Ishikawa (cell line): Measurements from ENCODE around the gene CLDN4.
A peak's percentile ranks its signal among the peaks of the same experiment; 100 is the strongest.

Experiments
- CEBPB ChIP-seq: IDR thresholded peaks from 2 replicates; pipeline ENCODE4 v1.6.1; 2012
- CREB1 ChIP-seq: IDR thresholded peaks from 2 replicates; pipeline ENCODE4 v1.6.1; 2012; ENCODE audit warnings: low read depth
- EGR1 ChIP-seq: IDR thresholded peaks from 2 replicates; pipeline ENCODE4 v1.6.1; 2012
- EP300 ChIP-seq: IDR thresholded peaks from 2 replicates; pipeline ENCODE4 v1.6.1; 2012; ENCODE audit warnings: borderline replicate concordance
- FOXM1 ChIP-seq: IDR thresholded peaks from 2 replicates; pipeline ENCODE4 v1.6.1; 2012; ENCODE audit warnings: low read depth, borderline replicate concordance
- NFIC ChIP-seq: IDR thresholded peaks from 2 replicates; pipeline ENCODE4 v1.6.1; 2012
- RAD21 ChIP-seq: IDR thresholded peaks from 2 replicates; pipeline ENCODE4 v1.6.1; 2012; ENCODE audit warnings: low read depth
- TAF1 ChIP-seq: IDR thresholded peaks from 2 replicates; pipeline ENCODE4 v1.6.1; 2012; ENCODE audit warnings: low read depth, mild to moderate bottlenecking
- TCF12 ChIP-seq: IDR thresholded peaks from 2 replicates; pipeline ENCODE4 v1.6.1; 2012; ENCODE audit warnings: low read depth
- TEAD4 ChIP-seq: IDR thresholded peaks from 2 replicates; pipeline ENCODE4 v1.6.1; 2012
- YY1 ChIP-seq: IDR thresholded peaks from 2 replicates; pipeline ENCODE4 v1.6.1; 2012; ENCODE audit warnings: low read depth
- ZBTB7A ChIP-seq: IDR thresholded peaks from 2 replicates; pipeline ENCODE4 v1.6.1; 2012; ENCODE audit warnings: low read depth
- TF ChIP-seq, protein P1 (sequence below): IDR thresholded peaks from 2 replicates; pipeline ENCODE4 v1.6.1; 2012
- TF ChIP-seq, protein P2 (sequence below): IDR thresholded peaks from 2 replicates; pipeline ENCODE4 v1.6.1; 2012
- TF ChIP-seq, protein P3 (sequence below): IDR thresholded peaks from 2 replicates; pipeline ENCODE4 v1.6.1; 2012; ENCODE audit warnings: low read depth, mild to moderate bottlenecking

CLDN4 gene

DNA sequence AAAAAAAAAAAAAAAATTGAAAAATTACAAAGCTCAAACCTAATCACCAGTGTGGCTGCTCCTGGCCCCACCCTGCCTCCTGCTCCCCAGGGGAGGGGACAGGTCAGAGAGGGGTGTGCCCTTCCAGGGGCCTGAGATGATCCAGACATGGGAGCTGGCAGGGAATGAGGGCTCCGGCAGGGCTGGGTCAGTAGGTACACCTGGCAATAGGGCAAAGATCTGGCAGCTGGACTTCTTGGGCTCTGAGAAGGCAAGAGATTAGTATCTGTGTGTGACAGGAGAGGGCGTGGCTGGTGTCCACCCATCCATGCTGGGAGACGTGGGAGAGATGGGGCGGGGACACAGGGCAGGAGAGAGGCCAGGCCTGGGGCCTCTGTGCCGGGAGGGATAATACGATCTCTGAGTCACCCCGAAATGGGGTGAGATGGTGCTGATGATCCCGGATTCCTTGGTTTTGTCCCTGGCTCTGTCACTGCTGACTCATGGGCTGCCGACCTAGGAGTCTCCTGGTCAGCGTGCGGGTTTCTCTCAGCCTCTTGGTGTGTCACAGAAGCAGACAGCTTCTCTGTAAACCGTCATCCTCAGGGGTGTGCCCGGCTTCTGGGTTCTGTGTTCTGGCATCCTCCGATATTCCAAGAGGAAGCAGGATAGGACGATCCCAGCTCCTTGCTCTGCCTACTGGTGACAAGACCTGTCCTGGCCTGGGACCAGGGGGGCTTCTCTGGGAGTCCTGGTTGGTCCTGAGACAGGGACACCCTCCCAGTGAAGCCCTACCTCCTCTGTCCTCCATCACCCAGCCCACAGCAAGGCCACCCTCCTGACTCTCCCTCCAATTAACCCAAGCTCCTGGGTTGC, 8.2 kb upstream of the CLDN4 start:
- TF ChIP-seq EP300: peak; percentile 20; the same call in 1 of the 2 replicates
- 0 out of 2 replicates have a peak, but pooled peaks have one; percentile 38 for TF ChIP-seq EGR1
- TF ChIP-seq FOXM1: no peak
- no peak for TF ChIP-seq NFIC
- peak; percentile 75; the same call in 1 of the 2 replicates for TF ChIP-seq TCF12

DNA sequence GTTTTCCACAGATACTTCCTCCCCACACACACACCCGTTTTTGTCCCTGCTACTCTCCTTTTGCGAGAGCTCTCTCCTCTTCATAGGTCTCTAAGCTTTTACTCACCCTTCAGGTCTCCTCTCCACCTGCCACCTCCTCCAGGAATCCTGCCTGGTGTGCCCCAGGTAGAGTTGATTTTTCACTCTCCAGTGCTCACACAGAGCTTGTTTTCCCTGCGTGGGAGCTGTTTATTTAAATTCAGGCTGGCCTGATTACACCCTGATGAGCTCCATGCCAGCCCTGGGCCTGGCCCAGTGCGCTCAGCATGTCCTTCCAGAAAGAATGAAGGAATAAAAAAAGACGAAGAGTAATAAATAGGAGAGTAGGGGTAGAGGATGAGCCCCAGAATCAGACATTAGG, 7.5 kb upstream of the CLDN4 start:
- TF ChIP-seq, protein P1, sequence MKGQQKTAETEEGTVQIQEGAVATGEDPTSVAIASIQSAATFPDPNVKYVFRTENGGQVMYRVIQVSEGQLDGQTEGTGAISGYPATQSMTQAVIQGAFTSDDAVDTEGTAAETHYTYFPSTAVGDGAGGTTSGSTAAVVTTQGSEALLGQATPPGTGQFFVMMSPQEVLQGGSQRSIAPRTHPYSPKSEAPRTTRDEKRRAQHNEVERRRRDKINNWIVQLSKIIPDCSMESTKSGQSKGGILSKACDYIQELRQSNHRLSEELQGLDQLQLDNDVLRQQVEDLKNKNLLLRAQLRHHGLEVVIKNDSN: no peak
- TF ChIP-seq NFIC (no peak), YY1 (no peak), EP300 (no peak), CREB1 (no peak), CEBPB (no peak), EGR1 (no peak), TCF12 (no peak), ZBTB7A (no peak), TEAD4 (no peak), TAF1 (no peak), RAD21 (no peak), FOXM1 (no peak)
- TF ChIP-seq, protein P2, sequence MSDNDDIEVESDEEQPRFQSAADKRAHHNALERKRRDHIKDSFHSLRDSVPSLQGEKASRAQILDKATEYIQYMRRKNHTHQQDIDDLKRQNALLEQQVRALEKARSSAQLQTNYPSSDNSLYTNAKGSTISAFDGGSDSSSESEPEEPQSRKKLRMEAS: no peak
- TF ChIP-seq, protein P3, sequence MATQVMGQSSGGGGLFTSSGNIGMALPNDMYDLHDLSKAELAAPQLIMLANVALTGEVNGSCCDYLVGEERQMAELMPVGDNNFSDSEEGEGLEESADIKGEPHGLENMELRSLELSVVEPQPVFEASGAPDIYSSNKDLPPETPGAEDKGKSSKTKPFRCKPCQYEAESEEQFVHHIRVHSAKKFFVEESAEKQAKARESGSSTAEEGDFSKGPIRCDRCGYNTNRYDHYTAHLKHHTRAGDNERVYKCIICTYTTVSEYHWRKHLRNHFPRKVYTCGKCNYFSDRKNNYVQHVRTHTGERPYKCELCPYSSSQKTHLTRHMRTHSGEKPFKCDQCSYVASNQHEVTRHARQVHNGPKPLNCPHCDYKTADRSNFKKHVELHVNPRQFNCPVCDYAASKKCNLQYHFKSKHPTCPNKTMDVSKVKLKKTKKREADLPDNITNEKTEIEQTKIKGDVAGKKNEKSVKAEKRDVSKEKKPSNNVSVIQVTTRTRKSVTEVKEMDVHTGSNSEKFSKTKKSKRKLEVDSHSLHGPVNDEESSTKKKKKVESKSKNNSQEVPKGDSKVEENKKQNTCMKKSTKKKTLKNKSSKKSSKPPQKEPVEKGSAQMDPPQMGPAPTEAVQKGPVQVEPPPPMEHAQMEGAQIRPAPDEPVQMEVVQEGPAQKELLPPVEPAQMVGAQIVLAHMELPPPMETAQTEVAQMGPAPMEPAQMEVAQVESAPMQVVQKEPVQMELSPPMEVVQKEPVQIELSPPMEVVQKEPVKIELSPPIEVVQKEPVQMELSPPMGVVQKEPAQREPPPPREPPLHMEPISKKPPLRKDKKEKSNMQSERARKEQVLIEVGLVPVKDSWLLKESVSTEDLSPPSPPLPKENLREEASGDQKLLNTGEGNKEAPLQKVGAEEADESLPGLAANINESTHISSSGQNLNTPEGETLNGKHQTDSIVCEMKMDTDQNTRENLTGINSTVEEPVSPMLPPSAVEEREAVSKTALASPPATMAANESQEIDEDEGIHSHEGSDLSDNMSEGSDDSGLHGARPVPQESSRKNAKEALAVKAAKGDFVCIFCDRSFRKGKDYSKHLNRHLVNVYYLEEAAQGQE: no peak

DNA sequence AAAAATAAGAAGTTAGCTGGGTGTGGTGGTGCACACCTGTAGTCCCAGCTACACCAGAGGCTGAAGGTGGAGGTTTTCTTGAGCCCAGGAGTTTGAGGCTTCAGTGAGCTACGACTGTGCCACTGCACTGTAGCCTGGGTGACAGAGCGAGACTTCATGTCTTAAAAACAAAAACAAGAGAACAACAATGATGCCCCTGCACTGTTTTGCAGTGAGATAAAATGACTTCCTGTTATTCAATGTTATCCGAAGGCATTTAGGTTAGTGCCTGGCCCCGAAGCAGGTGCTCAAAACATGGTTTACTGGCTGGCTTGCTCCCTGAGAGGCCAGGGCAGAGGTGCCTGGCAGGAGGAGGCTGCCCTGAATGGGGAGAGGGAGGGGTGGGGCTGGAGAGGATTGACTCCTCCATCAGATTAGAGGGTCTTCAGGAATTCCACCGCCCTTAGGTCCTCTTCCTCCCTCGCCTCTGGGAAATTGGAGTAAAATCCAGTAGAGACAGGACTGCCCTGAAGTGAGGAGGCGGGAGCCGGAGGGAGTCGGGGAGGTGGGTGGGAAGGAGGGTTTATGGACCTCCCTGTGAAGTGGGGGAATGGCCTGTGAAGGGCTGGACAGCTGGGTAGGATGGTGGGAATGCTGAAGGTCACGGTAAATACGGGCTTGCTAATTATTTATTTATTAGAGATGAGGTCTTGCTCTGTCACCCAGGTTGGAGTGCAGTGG, 6.8 kb upstream of the CLDN4 start:
- TF ChIP-seq TEAD4: no peak
- no peak for TF ChIP-seq EP300
- TF ChIP-seq FOXM1: no peak
- TF ChIP-seq, protein P3: no peak
- TF ChIP-seq CREB1: no peak
- no peak for TF ChIP-seq YY1
- no peak for TF ChIP-seq TAF1
- TF ChIP-seq CEBPB: no peak
- no peak for TF ChIP-seq ZBTB7A
- TF ChIP-seq, protein P1: no peak
- TF ChIP-seq, protein P2: no peak
- no peak for TF ChIP-seq TCF12
- no peak for TF ChIP-seq NFIC
- TF ChIP-seq EGR1: no peak
- TF ChIP-seq RAD21: no peak

DNA sequence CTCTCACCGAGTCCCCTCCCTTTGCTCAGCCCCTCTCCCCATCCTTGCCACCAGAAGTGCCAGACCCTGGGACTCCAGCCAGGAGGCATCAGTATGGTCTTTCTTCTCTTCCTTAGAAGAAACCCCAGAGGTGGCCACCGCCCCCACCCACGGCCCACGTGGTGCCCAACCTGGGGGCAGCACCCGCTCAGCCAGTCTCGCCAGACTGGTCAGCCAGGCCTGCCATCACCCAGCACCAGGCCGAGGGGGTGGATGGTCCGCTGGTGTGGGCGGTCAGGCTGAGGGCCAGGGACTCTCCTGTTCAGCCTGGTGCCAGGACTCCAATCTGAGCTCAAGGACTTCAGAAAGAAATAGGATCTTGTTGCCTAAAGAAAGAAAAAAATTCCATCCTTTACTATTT, 5.8 kb upstream of the CLDN4 start:
- peak; percentile 34; the same call in 1 of the 2 replicates for TF ChIP-seq EP300
- TF ChIP-seq, protein P2: peak; percentile 61; the same call in 1 of the 2 replicates
- peak; percentile 62 for TF ChIP-seq NFIC
- TF ChIP-seq, protein P1: peak; percentile 86
- no peak for TF ChIP-seq ZBTB7A
- peak; percentile 45; the same call in 1 of the 2 replicates for TF ChIP-seq TCF12
- TF ChIP-seq FOXM1: no peak
- TF ChIP-seq TEAD4: peak; percentile 37; the same call in 1 of the 2 replicates
- TF ChIP-seq EGR1: peak; percentile 96
- no peak for TF ChIP-seq RAD21

DNA sequence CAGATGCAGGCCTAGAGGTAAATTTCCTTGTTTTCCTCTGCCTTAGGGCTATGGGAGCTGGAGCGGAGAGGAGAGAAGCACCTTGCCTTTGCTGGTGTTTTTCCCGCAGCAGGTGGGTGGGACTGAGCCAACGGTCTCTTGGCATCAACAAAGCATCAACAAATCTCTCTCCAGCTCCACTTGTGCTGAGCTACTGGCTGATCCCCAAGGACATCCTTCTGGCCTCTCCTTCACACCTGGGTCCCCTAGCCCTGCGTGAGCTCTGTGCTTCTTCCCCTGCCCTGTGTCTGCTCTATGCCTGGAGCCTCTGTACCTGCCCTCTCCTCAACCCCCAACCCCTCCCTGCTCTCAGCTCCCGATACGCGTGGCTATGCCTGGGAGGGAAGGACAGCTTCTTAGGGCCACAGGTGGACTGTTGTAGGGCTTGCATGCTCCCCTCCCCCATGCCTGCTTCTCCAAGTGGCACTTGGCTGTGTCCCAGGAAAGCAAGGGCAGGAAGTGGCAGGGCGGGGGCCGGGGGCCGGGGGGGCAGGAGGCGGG, 3.2 kb upstream of the CLDN4 start:
- TF ChIP-seq, protein P2: peak; percentile 44; the same call in 1 of the 2 replicates
- TF ChIP-seq FOXM1 (peak; percentile 16; the same call in 1 of the 2 replicates), TEAD4 (peak; percentile 29), TCF12 (peak; percentile 68), CREB1 (no peak), NFIC (peak; percentile 88), EP300 (peak; percentile 43; the same call in 1 of the 2 replicates), EGR1 (0 out of 2 replicates have a peak, but pooled peaks have one; percentile 26), CEBPB (no peak)
- TF ChIP-seq, protein P3: 0 out of 2 replicates have a peak, but pooled peaks have one; percentile 42
